ENCODE measurements around the gene SS18.

- TF ChIP-seq FOXK1 (CRISPR knock-in tag; IDR thresholded peaks at IDR 0.05; ENCODE audit: borderline replicate concordance, low read depth) (no peak), ZNF766 (CRISPR knock-in tag; IDR thresholded peaks at IDR 0.05; ENCODE audit: borderline replicate concordance) (no peak), ZNF639 (CRISPR knock-in tag; conservative IDR thresholded peaks at IDR 0.05) (no peak), FIP1L1 (IDR thresholded peaks at IDR 0.05; ENCODE audit: borderline replicate concordance, insufficient read depth, low read depth, low read length) (no peak), ZFP1 (CRISPR knock-in tag; IDR thresholded peaks at IDR 0.05) (no peak)
Observed at GRCh38 chr18:26096852-26097251, 6.4 kb upstream of the SS18 start.

Data from HepG2 (cell line).